ACHN (cell line): ENCODE results near the gene GNPTG.

Source experiments
- DNase-seq: peaks from one replicate; pipeline ENCODE4 v3.0.0-alpha.2; 2015
- in situ Hi-C: cut with HindIII; loops from 2 replicates; pipeline ENCODE4 v1.10.0; 2017; ENCODE audit warnings: low sequenced_read_pairs, low pct_ligation_motif_present, low pct_unique_long_range_greater_than_20kb

Gene GNPTG

GRCh38 chr16:1343428-1344242 lies 8.1 kb upstream of the GNPTG start:
- DNase-seq: no peak
- in situ Hi-C loops: no loop called here

GRCh38 chr16:1344499-1344898 lies 7.2 kb upstream of the GNPTG start:
- in situ Hi-C loops: no loop called here
- DNase-seq: no peak

GRCh38 chr16:1345087-1345486 lies 6.6 kb upstream of the GNPTG start:
- DNase-seq: no peak
- in situ Hi-C loops: no loop called here

- in situ Hi-C loops: no loop called here
Observed at GRCh38 chr16:1345651-1346421, 5.9 kb upstream of the GNPTG start.

GRCh38 chr16:1346422-1347285 lies 5.1 kb upstream of the GNPTG start:
- DNase-seq: peak; percentile 28
- in situ Hi-C loops: no loop called here

More at GRCh38 chr16:1345651-1346421, 5.9 kb upstream of the GNPTG start:
- DNase-seq: no peak

- in situ Hi-C loops: no loop called here
- DNase-seq: no peak
Observed at GRCh38 chr16:1347286-1347855, 4.4 kb upstream of the GNPTG start.

- in situ Hi-C loops: no loop called here
- DNase-seq: no peak
Observed at GRCh38 chr16:1347962-1348361, 3.8 kb upstream of the GNPTG start.

GRCh38 chr16:1348441-1348840 lies 3.3 kb upstream of the GNPTG start:
- in situ Hi-C loops: no loop called here

GRCh38 chr16:1348926-1349325 lies 2.8 kb upstream of the GNPTG start:
- DNase-seq: no peak
- in situ Hi-C loops: no loop called here

More at GRCh38 chr16:1348441-1348840, 3.3 kb upstream of the GNPTG start:
- no peak for DNase-seq

GRCh38 chr16:1349351-1349750 lies 2.4 kb upstream of the GNPTG start:
- no peak for DNase-seq
- in situ Hi-C loops: no loop called here

GRCh38 chr16:1349951-1350350 lies 1.8 kb upstream of the GNPTG start:
- in situ Hi-C loops: no loop called here
- no peak for DNase-seq

- DNase-seq: no peak
- in situ Hi-C loops: no loop called here
Observed at GRCh38 chr16:1350691-1351090, 1.0 kb upstream of the GNPTG start.

GRCh38 chr16:1351215-1351581 lies 533 bp upstream of the GNPTG start:
- DNase-seq: no peak
- in situ Hi-C loops: no loop called here

- DNase-seq: no peak
- in situ Hi-C loops: no loop called here
Observed at GRCh38 chr16:1354815-1355540, 3.2 kb downstream of the GNPTG start.

GRCh38 chr16:1355591-1355990 lies 3.9 kb downstream of the GNPTG start:
- no peak for DNase-seq
- in situ Hi-C loops: no loop called here

GRCh38 chr16:1356061-1356900 lies 4.5 kb downstream of the GNPTG start:
- in situ Hi-C loops: no loop called here
- DNase-seq: no peak

GRCh38 chr16:1357906-1358566 lies 6.3 kb downstream of the GNPTG start:
- DNase-seq: no peak
- in situ Hi-C loops: no loop called here
